Activated B cell treated with CpG ODN at 0.5 μM for 24 hours (primary cell): Measurements from ENCODE around the gene STK35. TPM values are rescaled to one million over a fixed set of nuclear protein-coding genes. Genes with fewer than 3 reads are reported as not detected.
"Not testable (repeated sequence)": the region's sequence is repeated elsewhere in the genome, so short reads cannot be mapped to it uniquely, and the experiment has no call there.

Experiments
- ATAC-seq: fragments of 200-7000 bp; cut with Tn5 transposase; one replicate; pipeline ENCODE4 v1.10.0; 2021; ENCODE audit warnings: low read depth, mild to moderate bottlenecking, moderate library complexity
- CTCF ChIA-PET: fragments of 350-600 bp; sonication (Branson Sonifier 250); formaldehyde crosslinking; loops from one replicate; lab custom pipeline; 2021; ENCODE audit warnings: antibody characterized with exemption; lab: Charles Lee
- POLR2A ChIA-PET: fragments of 350-600 bp; sonication (Branson Sonifier 250); formaldehyde crosslinking; loops from one replicate; lab custom pipeline; 2021; ENCODE audit warnings: antibody characterized with exemption; lab: Charles Lee
- DNase-seq: peaks from one replicate; pipeline ENCODE4 v3.0.0; 2022
- H3K27ac Mint-ChIP-seq: one replicate; pipeline ENCODE4 v1.8.0; 2020; ENCODE audit warnings: mixed read lengths
- H3K27me3 Mint-ChIP-seq: one replicate; pipeline ENCODE4 v1.8.0; 2021; ENCODE audit warnings: mixed read lengths
- H3K36me3 Mint-ChIP-seq: one replicate; pipeline ENCODE4 v1.8.0; 2021; ENCODE audit warnings: low read depth, mixed read lengths
- H3K4me1 Mint-ChIP-seq: one replicate; pipeline ENCODE4 v1.8.0; 2021; ENCODE audit warnings: mixed read lengths
- H3K4me3 Mint-ChIP-seq: one replicate; pipeline ENCODE4 v1.8.0; 2020; ENCODE audit warnings: mild to moderate bottlenecking, mixed read lengths
- H3K9me3 Mint-ChIP-seq: one replicate; pipeline ENCODE4 v1.8.0; 2020; ENCODE audit warnings: mixed read lengths
- intact Hi-C: fragments of 100-400 bp; cut with micrococcal nuclease; formaldehyde crosslinking; loops from one replicate; pipeline ENCODE4 v1.15.1; 2024
- total RNA-seq: library from RNA; stranded (reverse); gene quantifications from 2 replicates; pipeline ENCODE4 v1.2.3, GENCODE V29; 2022
- TF ChIP-seq, protein P1 (sequence below): fragments of 200-600 bp; IDR thresholded peaks from one replicate; pipeline ENCODE4 v1.8.0; 2022; ENCODE audit warnings: antibody characterized with exemption, mild to moderate bottlenecking

STK35 gene
- total RNA-seq, 1 donor from 2014 or later = 17.6 TPM

DNA sequence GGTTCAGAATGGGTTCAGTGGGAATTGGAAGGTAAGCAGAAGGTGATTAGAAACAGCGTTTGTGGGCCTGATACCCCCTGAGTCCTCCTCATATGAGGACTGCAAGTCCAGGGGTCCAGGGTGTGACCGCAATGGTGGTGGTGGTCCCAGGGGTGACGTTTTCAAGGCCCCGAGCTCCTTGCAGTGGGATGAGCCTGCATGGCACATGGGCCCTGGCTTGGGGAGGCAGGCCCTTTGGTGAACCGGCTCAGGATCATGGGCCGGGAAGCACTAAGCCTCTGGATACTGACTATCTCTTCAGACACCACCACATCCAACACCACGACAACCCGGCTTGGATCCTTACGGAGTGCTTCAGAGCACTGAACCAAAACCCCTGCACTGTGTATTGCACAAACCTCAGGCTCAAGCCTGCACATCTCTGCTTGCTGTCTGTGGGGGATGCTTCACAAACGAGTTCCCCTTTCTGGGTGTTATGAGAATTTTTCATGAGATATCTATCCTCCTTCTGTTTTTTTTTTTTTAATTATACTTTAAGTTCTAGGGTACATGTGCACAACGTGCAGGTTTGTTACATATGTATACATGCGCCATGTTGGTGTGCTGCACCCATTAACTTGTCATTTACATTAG, 67.9 kb downstream of the STK35 start:
- TF ChIP-seq, protein P1, sequence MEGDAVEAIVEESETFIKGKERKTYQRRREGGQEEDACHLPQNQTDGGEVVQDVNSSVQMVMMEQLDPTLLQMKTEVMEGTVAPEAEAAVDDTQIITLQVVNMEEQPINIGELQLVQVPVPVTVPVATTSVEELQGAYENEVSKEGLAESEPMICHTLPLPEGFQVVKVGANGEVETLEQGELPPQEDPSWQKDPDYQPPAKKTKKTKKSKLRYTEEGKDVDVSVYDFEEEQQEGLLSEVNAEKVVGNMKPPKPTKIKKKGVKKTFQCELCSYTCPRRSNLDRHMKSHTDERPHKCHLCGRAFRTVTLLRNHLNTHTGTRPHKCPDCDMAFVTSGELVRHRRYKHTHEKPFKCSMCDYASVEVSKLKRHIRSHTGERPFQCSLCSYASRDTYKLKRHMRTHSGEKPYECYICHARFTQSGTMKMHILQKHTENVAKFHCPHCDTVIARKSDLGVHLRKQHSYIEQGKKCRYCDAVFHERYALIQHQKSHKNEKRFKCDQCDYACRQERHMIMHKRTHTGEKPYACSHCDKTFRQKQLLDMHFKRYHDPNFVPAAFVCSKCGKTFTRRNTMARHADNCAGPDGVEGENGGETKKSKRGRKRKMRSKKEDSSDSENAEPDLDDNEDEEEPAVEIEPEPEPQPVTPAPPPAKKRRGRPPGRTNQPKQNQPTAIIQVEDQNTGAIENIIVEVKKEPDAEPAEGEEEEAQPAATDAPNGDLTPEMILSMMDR = no peak
- DNase-seq = no peak
- Mint-ChIP-seq H3K27me3 (peaks cover 11% of the 10 kb centered on the region), H3K36me3 (no peaks in the 10 kb centered on the region), H3K4me3 (no peak overlapping the region), H3K4me1 (peaks cover 4% of the 10 kb centered on the region), H3K27ac (no peak overlapping the region), H3K9me3 (no peaks in the 10 kb centered on the region)
- intact Hi-C loops = loop anchor here (5.0 kb wide), 2 partner anchors 272 to 392 kb away; partner anchors contain the start of gene SIRPA
- CTCF ChIA-PET = no interaction called here
- POLR2A ChIA-PET = no interaction called here
- no peak for ATAC-seq

DNA sequence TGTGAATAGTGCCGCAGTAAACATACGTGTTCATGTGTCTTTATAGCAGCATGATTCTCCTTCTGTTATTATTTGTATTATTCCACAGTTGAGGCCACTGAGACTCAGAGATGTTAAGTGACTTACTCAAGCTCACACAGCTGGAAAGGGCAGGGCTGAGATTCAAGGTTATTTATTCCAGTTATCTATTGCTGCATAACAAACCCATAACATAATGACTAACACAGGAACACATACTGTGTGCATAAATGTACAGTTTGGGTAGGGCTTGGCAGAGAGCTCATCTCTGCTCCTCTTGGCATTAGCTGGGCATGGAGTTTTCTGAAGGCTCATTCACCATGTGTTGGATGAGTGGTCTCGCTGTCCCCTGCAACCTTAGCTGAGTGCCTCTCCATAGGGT, 68.8 kb downstream of the STK35 start:
- intact Hi-C loops = loop anchor here (5.0 kb wide), 2 partner anchors 273 to 393 kb away; partner anchors contain the start of gene SIRPA
- Mint-ChIP-seq H3K27me3 (peaks cover 11% of the 10 kb centered on the region), H3K27ac (no peak overlapping the region), H3K9me3 (no peaks in the 10 kb centered on the region), H3K4me1 (peaks cover 4% of the 10 kb centered on the region), H3K4me3 (no peak overlapping the region), H3K36me3 (no peaks in the 10 kb centered on the region)
- CTCF ChIA-PET = interaction anchor here (0.9 to 1.6 kb wide), 3 partner anchors 205 to 394 kb away, joined by 4 to 5 read pairs (median 5); no protein-coding TSS in a partner anchor
- POLR2A ChIA-PET = no interaction called here
- TF ChIP-seq, protein P1 = no peak
- ATAC-seq (no peak), DNase-seq (no peak)

DNA sequence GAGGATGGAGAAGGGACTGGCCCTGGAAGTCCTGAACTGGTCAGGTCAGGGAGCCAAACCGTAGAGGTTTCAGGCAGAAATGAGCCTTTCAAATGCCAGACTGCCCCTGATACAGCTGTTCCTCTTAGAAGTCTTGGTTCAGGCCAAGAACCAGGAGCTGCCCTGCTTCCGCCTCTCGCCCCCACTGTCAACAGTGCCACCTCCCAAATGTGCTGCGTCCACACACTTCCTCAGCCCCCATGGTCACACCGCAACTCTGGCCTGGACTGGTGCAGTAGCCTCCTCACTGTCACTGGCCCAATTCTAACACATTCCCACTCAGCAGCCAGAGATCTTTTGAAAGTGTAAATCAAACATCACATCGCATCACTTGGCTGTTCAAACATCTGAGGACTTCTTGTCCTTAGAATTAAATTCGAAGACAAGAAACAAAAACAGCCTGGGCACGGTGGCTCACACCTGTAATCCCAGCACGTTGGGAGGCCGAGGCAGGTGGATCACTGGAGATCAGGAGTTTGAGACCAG, 69.7 kb downstream of the STK35 start:
- ATAC-seq (no peak), DNase-seq (no peak)
- POLR2A ChIA-PET = no interaction called here
- Mint-ChIP-seq H3K4me3 (no peak overlapping the region), H3K4me1 (peaks cover 4% of the 10 kb centered on the region), H3K36me3 (no peaks in the 10 kb centered on the region), H3K9me3 (no peaks in the 10 kb centered on the region), H3K27me3 (peaks cover 11% of the 10 kb centered on the region), H3K27ac (no peak overlapping the region)
- TF ChIP-seq, protein P1 = no peak
- intact Hi-C loops = loop anchor here (5.0 kb wide), 2 partner anchors 274 to 394 kb away; partner anchors contain the start of gene SIRPA
- CTCF ChIA-PET = interaction anchor here (0.7 to 1.6 kb wide), 4 partner anchors 187 to 394 kb away, joined by 3 to 5 read pairs (median 4); no protein-coding TSS in a partner anchor

DNA sequence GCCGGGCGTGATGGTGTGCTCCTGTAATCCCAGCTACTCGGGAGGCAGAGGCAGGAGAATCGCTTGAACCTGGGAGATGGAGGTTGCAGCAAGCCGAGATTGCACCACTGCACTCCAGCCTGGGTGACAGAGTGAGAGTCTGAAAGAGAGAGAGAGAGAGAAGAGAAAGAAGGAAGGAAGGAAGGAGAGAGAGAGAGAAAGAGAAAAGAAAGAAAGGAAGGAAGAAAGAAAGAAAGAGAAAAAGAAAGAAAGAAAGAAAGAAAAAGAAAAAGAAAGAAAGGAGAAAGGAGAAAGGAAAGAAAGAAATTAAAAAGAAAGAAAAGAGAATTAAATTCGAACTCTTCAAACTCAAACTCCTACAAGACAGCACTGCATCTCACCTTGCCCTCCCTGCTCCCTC, 70.2 kb downstream of the STK35 start:
- ChIA-PET CTCF (interaction anchor here (0.6 to 4.6 kb wide), 36 partner anchors 9 to 407 kb away, joined by 3 to 66 read pairs (median 5); no protein-coding TSS in a partner anchor), POLR2A (interaction anchor here (0.9 to 1.2 kb wide), 2 partner anchors 205 to 369 kb away, joined by 3 to 4 read pairs; no protein-coding TSS in a partner anchor)
- H3K4me3 Mint-ChIP-seq, H3K4me1 Mint-ChIP-seq, ATAC-seq, H3K27me3 Mint-ChIP-seq, H3K9me3 Mint-ChIP-seq, H3K36me3 Mint-ChIP-seq, H3K27ac Mint-ChIP-seq, DNase-seq: not testable (repeated sequence)
- intact Hi-C loops = loop anchor here (1.0 to 5.0 kb wide), 5 partner anchors 166 to 408 kb away; partner anchors contain the start of gene SIRPA

DNA sequence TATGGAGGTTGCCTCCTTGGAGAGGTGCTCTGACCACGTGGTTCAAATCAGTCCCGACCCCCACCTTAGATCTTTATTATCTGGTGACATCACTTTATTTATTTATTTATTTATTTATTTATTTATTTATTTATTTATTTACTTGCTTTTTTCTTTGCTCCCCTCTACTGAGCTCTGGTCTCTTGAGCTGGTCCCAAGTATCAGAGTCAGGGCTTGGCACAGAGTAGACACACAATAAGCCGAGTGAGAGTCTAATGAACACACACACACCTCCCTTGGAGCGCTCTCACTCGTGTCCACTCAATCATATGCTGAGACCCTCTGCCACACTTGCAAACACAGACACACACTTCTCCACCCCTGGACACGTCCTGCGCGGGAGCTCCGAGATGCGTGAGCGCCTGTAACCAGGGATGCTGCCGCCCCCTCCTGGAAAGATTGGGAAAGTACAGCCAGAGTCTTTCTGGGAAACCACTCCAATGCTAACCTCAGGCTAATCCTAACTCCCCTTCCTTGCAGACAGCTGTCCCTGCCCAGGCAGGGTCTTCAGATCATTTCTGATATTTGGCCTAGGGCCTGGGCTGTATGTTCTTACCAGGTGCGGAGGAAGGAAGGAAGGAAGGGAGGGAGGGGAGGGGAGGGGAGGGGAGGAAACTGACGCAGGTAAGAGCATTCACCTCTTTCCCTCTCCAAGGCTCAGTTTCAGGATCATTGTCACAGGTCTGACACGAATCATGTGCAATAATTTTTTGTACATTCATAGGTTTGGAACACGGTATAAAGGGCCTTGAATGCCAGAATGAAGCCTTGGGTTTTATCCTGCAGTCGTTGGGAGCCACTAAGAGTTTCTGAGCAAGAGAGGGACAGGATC, 70.9 kb downstream of the STK35 start:
- intact Hi-C loops = loop anchor here (1.0 to 5.0 kb wide), 5 partner anchors 166 to 408 kb away; partner anchors contain the start of gene SIRPA
- no peak overlapping the region for H3K4me3 Mint-ChIP-seq

More for the DNA sequence above, 70.9 kb downstream of the STK35 start:
- ATAC-seq (peak; percentile 83), DNase-seq (peak; percentile 53)
- TF ChIP-seq, protein P1 = no peak
- Mint-ChIP-seq H3K27me3 (peaks cover 11% of the 10 kb centered on the region), H3K4me1 (peaks cover 4% of the 10 kb centered on the region), H3K9me3 (no peaks in the 10 kb centered on the region), H3K27ac (no peak overlapping the region), H3K36me3 (no peaks in the 10 kb centered on the region)
- ChIA-PET CTCF (interaction anchor here (0.6 to 4.6 kb wide), 35 partner anchors 9 to 408 kb away, joined by 3 to 66 read pairs (median 5); no protein-coding TSS in a partner anchor), POLR2A (interaction anchor here (0.9 to 1.2 kb wide), 2 partner anchors 206 to 370 kb away, joined by 3 to 4 read pairs; no protein-coding TSS in a partner anchor)
